Glutamatergic neuron (in vitro differentiated cells): Measurements from ENCODE around the gene EP300. TPM values are rescaled to one million over a fixed set of nuclear protein-coding genes. Genes with fewer than 3 reads are reported as not detected.
"Not testable (repeated sequence)": the region's sequence is repeated elsewhere in the genome, so short reads cannot be mapped to it uniquely, and the experiment has no call there.

Source experiments
- DNase-seq: peaks from one replicate; pipeline ENCODE4 v3.0.0; 2022
- H3K27ac Mint-ChIP-seq: one replicate; pipeline ENCODE4 v1.8.0; 2020; ENCODE audit warnings: mild to moderate bottlenecking, mixed read lengths, inconsistent platforms; ENCODE audit not compliant: unreplicated experiment
- H3K27me3 Mint-ChIP-seq: one replicate; pipeline ENCODE4 v1.8.0; 2020; ENCODE audit warnings: mild to moderate bottlenecking, moderate library complexity, mixed read lengths, inconsistent platforms; ENCODE audit not compliant: unreplicated experiment
- H3K36me3 Mint-ChIP-seq: one replicate; pipeline ENCODE4 v1.8.0; 2020; ENCODE audit warnings: mild to moderate bottlenecking, mixed read lengths, inconsistent platforms; ENCODE audit not compliant: unreplicated experiment
- H3K4me1 Mint-ChIP-seq: one replicate; pipeline ENCODE4 v1.8.0; 2020; ENCODE audit warnings: mild to moderate bottlenecking, low read depth, mixed read lengths, inconsistent platforms; ENCODE audit not compliant: unreplicated experiment
- H3K4me3 Mint-ChIP-seq: one replicate; pipeline ENCODE4 v1.8.0; 2020; ENCODE audit warnings: mild to moderate bottlenecking, mixed read lengths, inconsistent platforms; ENCODE audit not compliant: unreplicated experiment
- H3K9me3 Mint-ChIP-seq: one replicate; pipeline ENCODE4 v1.8.0; 2020; ENCODE audit warnings: mild to moderate bottlenecking, moderate library complexity, mixed read lengths, inconsistent platforms; ENCODE audit not compliant: unreplicated experiment
- CTCF ChIP-seq: fragments of 200-600 bp; sonication (generic); IDR thresholded peaks from one replicate; pipeline ENCODE4 v1.5.0; 2021; ENCODE audit not compliant: partially characterized antibody, unreplicated experiment
- total RNA-seq: library from RNA; stranded (reverse); fragmentation: NEBNext Ultra II Directional; extraction: Animal tissue kit (Norgen Biotek cat#: 25700); gene quantifications from one replicate; pipeline ENCODE4 v1.2.1, GENCODE V29; 2021; ENCODE audit not compliant: unreplicated experiment

EP300 gene
- total RNA-seq, 1 donor from 2014 or later, result 127 TPM

DNA sequence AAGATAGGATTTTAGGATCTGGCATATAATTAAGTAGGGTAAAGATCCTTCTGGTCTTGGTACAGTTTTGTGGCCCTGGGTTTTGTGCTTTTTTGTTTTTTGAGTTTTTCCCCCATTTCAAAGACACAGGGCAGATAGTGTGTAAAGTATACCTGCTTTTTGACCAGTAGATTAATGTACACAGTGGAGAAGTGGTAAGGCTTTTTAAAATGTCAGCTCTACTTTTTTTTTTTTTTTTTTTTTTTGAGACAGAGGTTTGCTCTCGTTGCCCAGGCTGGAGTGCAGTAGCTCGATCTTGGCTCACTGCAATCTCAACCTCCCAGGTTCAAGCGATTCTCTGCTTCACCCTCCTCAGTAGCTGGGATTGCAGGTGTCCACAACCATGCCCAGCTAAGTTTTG lies 4.0 kb downstream of the EP300 start:
- DNase-seq, result no peak
- H3K4me1 Mint-ChIP-seq, result peaks cover 27% of the 10 kb centered on the region
- peaks cover 6% of the 10 kb centered on the region for H3K36me3 Mint-ChIP-seq
- peak overlapping the region; percentile 96 for H3K4me3 Mint-ChIP-seq
- H3K27me3 Mint-ChIP-seq, result peaks cover 5% of the 10 kb centered on the region
- TF ChIP-seq CTCF, result no peak
- H3K9me3 Mint-ChIP-seq, result peaks cover 17% of the 10 kb centered on the region
- no peak overlapping the region for H3K27ac Mint-ChIP-seq

GRCh38 chr22:41096841-41097240 lies 4.4 kb downstream of the EP300 start:
- Mint-ChIP-seq H3K4me3 (peak overlapping the region; percentile 62), H3K27me3 (peaks cover 3% of the 10 kb centered on the region), H3K4me1 (peaks cover 27% of the 10 kb centered on the region), H3K9me3 (peaks cover 15% of the 10 kb centered on the region), H3K36me3 (peaks cover 6% of the 10 kb centered on the region), H3K27ac (peak overlapping the region; percentile 56)
- TF ChIP-seq CTCF, result no peak
- no peak for DNase-seq

DNA sequence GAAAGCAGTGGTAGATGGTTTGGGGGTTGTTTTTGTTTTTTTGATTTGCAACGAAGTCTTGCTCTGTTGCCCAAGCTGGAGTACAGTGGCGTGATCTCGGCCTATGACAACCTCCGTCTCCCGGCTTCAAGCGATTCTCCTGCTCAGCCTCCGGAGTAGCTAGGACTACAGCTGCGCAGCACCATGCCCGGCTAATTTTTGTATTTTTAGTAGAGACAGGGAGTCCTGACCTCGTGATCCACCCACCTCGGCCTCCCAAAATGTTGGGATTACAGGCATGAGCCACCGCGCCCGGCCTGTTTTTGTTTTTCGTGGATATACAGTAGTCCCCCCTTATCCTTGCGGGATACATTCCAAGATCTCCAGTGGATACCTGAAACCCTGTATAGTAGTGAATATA lies 6.6 kb downstream of the EP300 start:
- Mint-ChIP-seq H3K4me3 (peak overlapping the region; percentile 0), H3K9me3 (peaks cover 4% of the 10 kb centered on the region), H3K27ac (no peak overlapping the region), H3K36me3 (no peaks in the 10 kb centered on the region), H3K27me3 (peaks cover 2% of the 10 kb centered on the region), H3K4me1 (peaks cover 32% of the 10 kb centered on the region)
- DNase-seq, result no peak
- no peak for TF ChIP-seq CTCF

DNA sequence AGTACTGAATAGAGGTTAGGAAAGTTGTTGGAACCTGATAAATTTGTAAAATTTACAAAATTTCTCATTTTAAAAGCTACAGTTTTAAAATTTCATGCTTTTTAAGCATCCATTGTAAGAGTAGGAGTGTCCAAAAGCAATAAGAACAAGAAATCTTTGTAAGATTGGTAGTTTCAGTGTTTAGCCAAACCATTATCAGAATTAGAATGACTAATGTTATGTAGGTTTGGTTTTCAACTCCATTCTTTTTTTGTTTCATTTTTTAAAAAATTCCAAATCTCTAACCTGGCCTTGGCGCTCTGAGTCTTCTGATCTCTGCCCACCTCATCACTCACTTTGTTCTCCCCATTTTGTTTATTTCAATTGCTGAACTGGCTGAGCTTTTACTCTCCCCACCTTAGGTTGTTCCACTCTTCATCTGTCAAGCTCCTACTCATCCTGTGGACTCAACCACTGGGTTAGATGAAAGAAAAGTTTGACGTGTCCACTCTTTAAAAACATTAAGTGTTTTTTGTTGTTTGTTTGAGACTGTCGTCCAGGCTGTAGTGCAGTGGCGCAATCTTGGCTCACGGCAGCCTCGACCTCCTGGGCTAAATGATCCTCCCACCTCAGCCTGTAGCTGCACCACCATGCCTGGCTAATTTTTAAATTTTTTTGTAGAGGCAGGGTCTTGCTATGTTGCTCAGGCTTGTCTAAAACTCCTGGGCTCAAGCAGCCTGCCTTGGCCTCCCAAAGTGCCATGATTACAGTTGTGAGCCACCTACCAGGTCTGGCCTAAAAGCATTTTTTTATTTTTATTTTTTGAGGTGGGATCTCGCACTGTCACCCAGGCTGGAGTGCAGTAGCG lies 14.0 kb downstream of the EP300 start:
- H3K9me3 Mint-ChIP-seq, result peaks cover under 1% of the 10 kb centered on the region
- no peak for DNase-seq
- peak overlapping the region; percentile 4 for H3K27ac Mint-ChIP-seq
- H3K27me3 Mint-ChIP-seq, result peaks cover 2% of the 10 kb centered on the region
- no peak for TF ChIP-seq CTCF
- H3K36me3 Mint-ChIP-seq, result no peaks in the 10 kb centered on the region
- H3K4me1 Mint-ChIP-seq, result peaks cover 12% of the 10 kb centered on the region
- no peak overlapping the region for H3K4me3 Mint-ChIP-seq

DNA sequence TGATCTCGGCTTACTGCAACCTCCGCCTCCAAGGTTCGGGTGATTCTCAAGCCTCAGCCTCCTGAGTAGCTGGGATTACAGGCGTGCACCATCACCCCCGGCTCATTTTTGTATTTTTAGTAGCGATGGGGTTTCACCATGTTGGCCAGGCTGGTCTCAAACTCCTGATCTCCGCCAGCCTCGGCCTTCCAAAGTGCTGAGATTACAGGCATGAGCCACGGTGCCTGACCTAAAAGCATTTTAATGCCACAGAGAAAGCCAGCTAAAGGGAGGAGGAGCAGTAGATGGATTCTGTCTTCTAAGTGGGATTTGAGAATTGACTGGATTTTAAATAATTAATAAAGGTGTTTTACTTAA lies 14.6 kb downstream of the EP300 start:
- not testable (repeated sequence) for DNase-seq

More for the DNA sequence above, 14.6 kb downstream of the EP300 start:
- H3K36me3 Mint-ChIP-seq, H3K9me3 Mint-ChIP-seq, H3K4me3 Mint-ChIP-seq, H3K27me3 Mint-ChIP-seq, H3K27ac Mint-ChIP-seq: not testable (repeated sequence)
- H3K4me1 Mint-ChIP-seq, result peaks cover 12% of the 10 kb centered on the region
